ENCODE data around the gene KCNQ5.

DNA sequence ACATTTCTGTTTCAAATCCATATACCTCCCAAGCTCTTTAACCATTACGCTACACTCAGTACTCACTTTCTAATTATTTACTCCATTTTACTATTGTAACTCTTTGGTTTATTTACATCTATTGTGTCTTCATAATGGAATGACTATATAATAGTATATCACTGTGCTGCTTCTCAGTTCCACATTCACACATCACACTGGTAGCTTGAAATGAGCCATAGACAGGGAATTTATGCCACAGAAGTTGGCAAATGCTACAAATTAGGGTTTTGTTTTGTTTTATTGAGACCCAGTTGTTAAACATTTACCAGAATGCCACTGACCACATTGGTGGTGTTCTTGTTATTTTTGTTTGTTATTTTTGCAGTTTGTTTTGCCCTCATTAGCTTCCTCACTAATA lies 213.9 kb downstream of the KCNQ5 start:
- TF ChIP-seq, protein P1, sequence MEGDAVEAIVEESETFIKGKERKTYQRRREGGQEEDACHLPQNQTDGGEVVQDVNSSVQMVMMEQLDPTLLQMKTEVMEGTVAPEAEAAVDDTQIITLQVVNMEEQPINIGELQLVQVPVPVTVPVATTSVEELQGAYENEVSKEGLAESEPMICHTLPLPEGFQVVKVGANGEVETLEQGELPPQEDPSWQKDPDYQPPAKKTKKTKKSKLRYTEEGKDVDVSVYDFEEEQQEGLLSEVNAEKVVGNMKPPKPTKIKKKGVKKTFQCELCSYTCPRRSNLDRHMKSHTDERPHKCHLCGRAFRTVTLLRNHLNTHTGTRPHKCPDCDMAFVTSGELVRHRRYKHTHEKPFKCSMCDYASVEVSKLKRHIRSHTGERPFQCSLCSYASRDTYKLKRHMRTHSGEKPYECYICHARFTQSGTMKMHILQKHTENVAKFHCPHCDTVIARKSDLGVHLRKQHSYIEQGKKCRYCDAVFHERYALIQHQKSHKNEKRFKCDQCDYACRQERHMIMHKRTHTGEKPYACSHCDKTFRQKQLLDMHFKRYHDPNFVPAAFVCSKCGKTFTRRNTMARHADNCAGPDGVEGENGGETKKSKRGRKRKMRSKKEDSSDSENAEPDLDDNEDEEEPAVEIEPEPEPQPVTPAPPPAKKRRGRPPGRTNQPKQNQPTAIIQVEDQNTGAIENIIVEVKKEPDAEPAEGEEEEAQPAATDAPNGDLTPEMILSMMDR (IDR thresholded peaks at IDR 0.05): no peak
- TF ChIP-seq EP300 (IDR thresholded peaks at IDR 0.05): no peak
